ENCODE results near the gene CSAD.

GRCh38 chr12:53128780-53129569, 51.8 kb downstream of the CSAD start:
- TF ChIP-seq GATA2 (IDR thresholded peaks at IDR 0.05; ENCODE audit: low read depth, low read length) (no peak), GATA3 (IDR thresholded peaks at IDR 0.05; ENCODE audit: low read depth, low read length) (no peak)
